ENCODE data around the gene TJP3. TPM values are rescaled to one million over a fixed set of nuclear protein-coding genes. Genes with fewer than 3 reads are reported as not detected.

The TJP3 gene
- total RNA-seq, 4 donors from 2014 or later = 29.7 to 43.7 (median 39.8) TPM

- Histone ChIP-seq H3K4me1 (peaks cover 0 to 6% of the 10 kb centered on the region in 2 donors), H3K36me3 (no peaks in the 10 kb centered on the region), H3K27ac (no peak overlapping the region), H3K27me3 (no peaks in the 10 kb centered on the region), H3K4me3 (replicated peaks in 1 of 3) (no peak overlapping the region), H3K9me3 (no peaks in the 10 kb centered on the region)
- 69 to 78% methylated on average over 29 to 32 of the region's 49 CpGs for WGBS, 2 donors
- no peak for DNase-seq
- intact Hi-C loops (cut with DNase I) = no loop called here
- TF ChIP-seq POLR2A (IDR thresholded peaks at IDR 0.05) = no peak
- TF ChIP-seq, protein P1, sequence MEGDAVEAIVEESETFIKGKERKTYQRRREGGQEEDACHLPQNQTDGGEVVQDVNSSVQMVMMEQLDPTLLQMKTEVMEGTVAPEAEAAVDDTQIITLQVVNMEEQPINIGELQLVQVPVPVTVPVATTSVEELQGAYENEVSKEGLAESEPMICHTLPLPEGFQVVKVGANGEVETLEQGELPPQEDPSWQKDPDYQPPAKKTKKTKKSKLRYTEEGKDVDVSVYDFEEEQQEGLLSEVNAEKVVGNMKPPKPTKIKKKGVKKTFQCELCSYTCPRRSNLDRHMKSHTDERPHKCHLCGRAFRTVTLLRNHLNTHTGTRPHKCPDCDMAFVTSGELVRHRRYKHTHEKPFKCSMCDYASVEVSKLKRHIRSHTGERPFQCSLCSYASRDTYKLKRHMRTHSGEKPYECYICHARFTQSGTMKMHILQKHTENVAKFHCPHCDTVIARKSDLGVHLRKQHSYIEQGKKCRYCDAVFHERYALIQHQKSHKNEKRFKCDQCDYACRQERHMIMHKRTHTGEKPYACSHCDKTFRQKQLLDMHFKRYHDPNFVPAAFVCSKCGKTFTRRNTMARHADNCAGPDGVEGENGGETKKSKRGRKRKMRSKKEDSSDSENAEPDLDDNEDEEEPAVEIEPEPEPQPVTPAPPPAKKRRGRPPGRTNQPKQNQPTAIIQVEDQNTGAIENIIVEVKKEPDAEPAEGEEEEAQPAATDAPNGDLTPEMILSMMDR (IDR thresholded peaks at IDR 0.05) = no peak
Observed at GRCh38 chr19:3783660-3784584, 75.7 kb downstream of the TJP3 start.

DNA sequence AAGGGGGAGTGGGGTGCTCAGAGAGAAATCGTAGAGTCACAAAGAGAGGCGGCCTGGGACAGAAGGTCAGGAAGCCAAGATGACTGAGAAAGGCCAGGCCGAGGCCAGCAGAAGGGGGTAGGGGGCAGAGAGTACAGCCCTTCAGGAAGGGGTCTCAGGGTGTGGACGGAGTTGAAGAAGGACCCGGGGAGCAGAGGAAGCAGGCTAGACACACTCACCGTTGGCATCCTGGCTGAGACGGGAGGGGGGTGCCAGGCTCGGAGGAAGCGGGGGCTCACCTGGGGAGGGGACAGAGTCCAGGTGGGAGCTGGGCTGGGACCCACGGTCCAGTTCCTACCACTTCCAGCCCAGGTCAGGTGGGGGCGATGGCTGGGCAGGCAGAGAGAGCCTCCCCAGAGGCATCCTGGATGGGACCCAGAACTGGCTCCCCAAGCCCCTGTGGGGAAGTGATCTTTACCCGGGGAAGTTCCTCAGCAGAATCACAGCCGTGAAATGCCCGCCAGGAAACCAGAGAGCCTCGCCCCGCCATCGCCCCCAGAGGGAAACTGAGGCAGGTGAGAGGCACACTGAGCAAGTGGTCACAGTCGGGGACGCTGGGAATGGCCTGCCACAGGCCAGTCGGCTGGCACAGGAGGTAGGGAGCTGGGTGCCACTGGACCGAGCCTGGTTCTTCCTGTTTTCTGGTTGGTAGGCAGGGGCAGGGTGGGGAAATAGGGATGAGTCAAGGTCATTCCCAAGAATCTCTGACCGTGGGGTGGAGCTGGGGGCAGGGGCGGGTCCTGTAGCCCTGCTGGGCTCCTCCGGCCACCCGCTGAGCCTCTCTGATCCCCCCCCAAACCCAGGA is 76.6 kb downstream of the TJP3 start:
- WGBS, 2 donors = 18 to 28% methylated on average over 20 to 25 of the region's 25 CpGs
- no peak for TF ChIP-seq POLR2A (IDR thresholded peaks at IDR 0.05)
- TF ChIP-seq, protein P1 (IDR thresholded peaks at IDR 0.05) = no peak
- peaks cover 0 to 6% of the 10 kb centered on the region in 2 donors for H3K4me1 ChIP-seq
- DNase-seq = no peak
- H3K4me3 ChIP-seq (replicated peaks in 1 of 3) = no peak overlapping the region
- H3K9me3 ChIP-seq = no peaks in the 10 kb centered on the region
- intact Hi-C loops (cut with DNase I) = no loop called here
- no peak overlapping the region for H3K27ac ChIP-seq
- H3K27me3 ChIP-seq = no peaks in the 10 kb centered on the region
- H3K36me3 ChIP-seq = no peaks in the 10 kb centered on the region

DNA sequence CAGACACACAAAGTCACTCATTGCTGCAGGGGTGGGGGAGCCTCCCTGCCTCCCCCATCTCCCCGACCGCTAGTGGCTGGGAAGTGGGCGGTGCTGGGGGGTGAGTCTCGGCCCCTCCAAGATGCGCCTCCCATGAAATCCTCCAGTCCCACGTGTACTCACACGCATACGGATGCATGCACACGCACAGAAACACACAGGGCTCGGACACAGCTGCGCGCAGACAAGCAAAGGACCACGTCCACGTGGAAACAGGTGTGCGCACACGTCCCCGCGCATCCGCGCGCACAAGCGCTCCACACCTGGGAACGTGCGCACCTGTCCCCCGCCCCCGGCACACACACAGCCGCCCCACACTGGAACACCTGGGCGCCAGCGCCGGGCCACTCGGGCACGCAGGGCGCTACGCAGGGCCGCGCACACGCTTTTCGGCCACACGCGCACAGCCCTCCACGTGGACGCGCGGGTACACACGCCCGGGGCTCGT is 77.3 kb downstream of the TJP3 start:
- 0 to 2% methylated on average over 8 to 21 of the region's 47 CpGs for WGBS, 2 donors
- H3K9me3 ChIP-seq = no peaks in the 10 kb centered on the region
- DNase-seq = no peak
- H3K27ac ChIP-seq = no peak overlapping the region
- H3K4me1 ChIP-seq = peaks cover 0 to 6% of the 10 kb centered on the region in 2 donors
- intact Hi-C loops (cut with DNase I) = no loop called here
- no peaks in the 10 kb centered on the region for H3K36me3 ChIP-seq
- TF ChIP-seq, protein P1 (IDR thresholded peaks at IDR 0.05) = no peak
- no peak for TF ChIP-seq POLR2A (IDR thresholded peaks at IDR 0.05)
- peak overlapping the region in 1 of 3 donors; percentile 14 for H3K4me3 ChIP-seq (replicated peaks in 1 of 3)
- H3K27me3 ChIP-seq = no peaks in the 10 kb centered on the region

- H3K27me3 ChIP-seq = no peaks in the 10 kb centered on the region
- 9 to 40% methylated on average over 6 to 29 of the region's 101 CpGs for WGBS, 2 donors
Observed at GRCh38 chr19:3785938-3786824, 78.0 kb downstream of the TJP3 start, which contains the start of gene MATK. Gene MATK, minus strand, starts transcription at chr19:3786381. Its CDS starts 1,246 bp downstream, at chr19:3785135.

More at GRCh38 chr19:3785938-3786824, 78.0 kb downstream of the TJP3 start, which contains the start of gene MATK:
- Histone ChIP-seq H3K4me1 (peaks cover 0 to 6% of the 10 kb centered on the region in 2 donors), H3K36me3 (no peaks in the 10 kb centered on the region), H3K9me3 (no peaks in the 10 kb centered on the region), H3K27ac (no peak within 1 kb of the TSS), H3K4me3 (replicated peaks in 1 of 3) (peak within 1 kb of the TSS in 1 of 3 donors; percentile 14)
- DNase-seq = no peak
- TF ChIP-seq, protein P1 (IDR thresholded peaks at IDR 0.05) = no peak
- TF ChIP-seq POLR2A (IDR thresholded peaks at IDR 0.05) = no peak
- intact Hi-C loops (cut with DNase I) = no loop called here
